ENCODE data around the gene MUC5AC.

- TF ChIP-seq CTCF (IDR thresholded peaks at IDR 0.05; ENCODE audit: low read depth, low read length) (no peak), EZH2phosphoT487 (IDR thresholded peaks at IDR 0.05; ENCODE audit: low read depth) (no peak)
Measured at GRCh38 chr11:1161410-1162137, 3.8 kb downstream of the MUC5AC start.
